HG02763 (cell line): ENCODE measurements around the gene DHX32.

Source experiments
- ATAC-seq: cut with Tn5 transposase; IDR thresholded peaks from one replicate; pipeline ENCODE4 v1.9.1; 2021; ENCODE audit warnings: mild to moderate bottlenecking, moderate library complexity; ENCODE audit not compliant: unreplicated experiment

The DHX32 gene

DNA sequence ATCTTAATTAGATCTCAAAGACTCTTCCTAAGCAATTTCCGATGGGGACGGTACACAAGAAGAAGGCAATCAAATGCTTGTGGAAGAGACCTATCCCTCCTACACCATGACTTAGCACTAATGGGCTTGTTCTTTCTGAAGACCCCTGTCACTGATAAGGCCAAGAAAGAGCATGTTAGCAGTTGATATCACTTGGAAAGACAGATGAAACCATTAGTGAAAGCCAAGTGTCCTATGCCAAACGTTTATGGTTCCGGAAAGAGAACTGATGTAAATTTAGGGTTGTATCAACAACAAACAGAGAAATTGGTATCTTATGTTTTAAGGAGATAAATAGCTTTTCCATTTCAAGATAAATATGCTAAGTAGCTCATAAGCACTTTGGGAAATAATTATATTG, 64.5 kb downstream of the DHX32 start:
- ATAC-seq: no peak

DNA sequence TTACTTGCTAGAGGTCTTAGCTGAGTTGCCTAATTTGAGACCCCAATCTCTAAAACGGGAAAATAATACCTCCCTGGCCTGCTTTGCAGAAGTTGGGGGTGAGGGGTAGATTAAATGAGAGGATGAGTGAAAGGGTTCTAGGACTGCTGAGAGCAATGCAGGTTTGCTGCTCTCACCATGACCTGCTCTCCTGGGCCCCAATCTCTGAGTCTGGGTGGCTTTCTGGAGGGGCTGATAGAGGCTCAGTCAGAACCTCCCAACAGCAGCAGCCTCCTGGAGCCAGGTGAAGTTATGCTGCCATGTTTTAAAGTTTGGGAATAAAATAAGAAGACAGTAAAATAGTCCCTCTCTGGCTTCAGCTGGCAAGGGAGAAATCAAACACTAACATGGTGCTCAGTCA, 65.3 kb downstream of the DHX32 start:
- ATAC-seq: no peak

DNA sequence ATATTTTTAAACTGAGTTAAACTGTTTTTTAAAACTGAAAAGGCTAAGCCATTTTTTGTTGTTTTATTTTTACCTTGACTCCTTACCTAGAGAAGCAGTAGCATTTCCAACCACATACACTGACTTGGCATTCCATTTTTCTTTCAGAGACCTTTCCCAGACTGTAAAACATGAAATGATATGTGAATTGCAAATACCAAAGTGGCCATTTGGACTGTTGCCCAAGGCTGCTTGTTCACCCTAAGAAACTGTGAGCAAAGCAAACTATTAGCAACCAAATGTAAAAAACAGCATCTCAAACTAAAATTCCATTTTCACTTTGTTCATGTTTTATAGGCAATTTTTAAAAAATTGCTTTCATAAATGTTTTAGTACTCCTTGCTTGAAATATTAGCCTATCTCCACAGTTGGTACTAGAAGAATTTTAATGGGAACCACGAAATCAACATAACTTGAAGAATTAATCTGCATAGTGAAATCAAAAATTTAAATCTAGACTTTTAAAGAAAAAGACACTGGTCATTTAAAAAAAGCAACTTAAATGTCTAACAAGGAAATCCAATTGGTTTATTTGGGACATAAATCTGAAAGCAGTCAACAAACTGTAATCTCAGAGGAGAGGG, 68.9 kb downstream of the DHX32 start:
- no peak for ATAC-seq

DNA sequence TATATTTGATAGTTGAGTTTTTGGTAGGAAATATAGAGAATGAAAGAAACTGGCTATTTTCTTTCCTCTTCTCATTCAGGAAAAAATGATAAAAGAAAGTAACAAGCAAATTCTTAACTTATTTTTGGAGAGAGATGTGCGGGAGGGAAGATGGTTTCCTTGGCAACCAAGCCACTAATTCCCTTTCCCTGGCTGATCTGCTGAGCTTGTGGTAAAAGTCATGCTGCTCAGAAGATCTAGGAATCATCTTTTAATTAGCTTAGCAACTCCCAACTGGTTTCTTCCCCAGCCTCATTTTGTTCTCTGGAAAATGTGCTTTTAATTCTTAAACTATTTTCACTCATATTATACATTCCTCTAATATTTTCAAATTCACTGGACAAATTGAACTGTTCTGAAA, 69.8 kb downstream of the DHX32 start:
- no peak for ATAC-seq

DNA sequence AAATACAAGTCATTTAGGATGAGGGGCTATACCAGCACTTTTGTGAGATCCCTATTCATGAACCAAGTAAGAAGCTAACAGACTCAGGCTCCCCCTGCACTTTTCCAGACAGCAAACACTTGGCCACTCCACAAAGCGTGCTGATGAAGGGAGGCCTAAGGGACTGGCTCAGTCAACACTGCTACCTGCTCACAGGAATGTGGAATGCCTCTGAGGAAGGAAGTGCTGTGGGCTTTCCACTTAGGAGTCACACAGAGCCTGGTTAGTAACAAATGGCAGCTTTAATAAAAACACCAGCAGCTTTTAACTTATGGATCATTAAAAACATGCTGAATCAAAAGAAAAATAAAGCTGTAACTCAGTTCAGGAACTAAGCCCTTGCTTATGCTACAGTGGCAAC, 73.0 kb downstream of the DHX32 start:
- ATAC-seq: no peak

DNA sequence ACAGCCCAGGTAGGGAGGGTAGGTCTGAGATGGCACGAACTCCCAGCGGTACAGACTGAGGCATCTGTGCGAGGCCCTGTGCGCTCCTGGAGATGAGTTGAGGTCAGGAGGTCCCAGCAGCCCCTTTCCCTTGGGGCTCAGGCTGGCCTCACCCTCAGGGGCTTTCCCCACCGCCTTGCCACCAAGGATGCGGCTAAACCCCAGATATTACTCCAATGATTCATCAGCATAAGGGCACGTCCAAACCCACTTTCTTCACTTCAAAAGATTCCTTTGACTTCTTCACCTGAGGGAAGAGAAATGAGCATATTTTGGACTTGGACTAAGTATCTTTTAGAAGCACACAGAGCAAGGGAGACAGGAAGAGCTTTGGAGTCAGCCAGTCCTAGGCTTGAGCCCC, 78.4 kb downstream of the DHX32 start:
- ATAC-seq: no peak

DNA sequence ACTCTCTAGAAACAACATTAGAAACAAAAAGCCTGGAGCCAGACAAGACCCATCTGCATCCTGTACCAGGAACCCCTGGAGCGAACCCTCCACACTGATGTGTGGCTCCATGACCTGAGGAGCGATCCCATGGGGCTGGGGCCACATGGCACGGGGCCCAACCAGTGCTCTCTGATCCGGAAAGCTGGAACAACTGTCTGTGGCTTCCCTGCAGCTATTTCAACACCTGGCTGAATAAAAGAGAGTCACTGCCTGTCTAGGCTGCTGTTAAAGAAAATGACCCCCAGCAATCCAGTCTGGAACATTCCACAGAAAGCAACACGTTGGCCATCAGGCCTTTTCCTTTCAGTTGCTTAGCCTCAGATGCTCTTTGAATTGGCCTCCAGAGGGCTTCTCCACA, 79.0 kb downstream of the DHX32 start:
- no peak for ATAC-seq

DNA sequence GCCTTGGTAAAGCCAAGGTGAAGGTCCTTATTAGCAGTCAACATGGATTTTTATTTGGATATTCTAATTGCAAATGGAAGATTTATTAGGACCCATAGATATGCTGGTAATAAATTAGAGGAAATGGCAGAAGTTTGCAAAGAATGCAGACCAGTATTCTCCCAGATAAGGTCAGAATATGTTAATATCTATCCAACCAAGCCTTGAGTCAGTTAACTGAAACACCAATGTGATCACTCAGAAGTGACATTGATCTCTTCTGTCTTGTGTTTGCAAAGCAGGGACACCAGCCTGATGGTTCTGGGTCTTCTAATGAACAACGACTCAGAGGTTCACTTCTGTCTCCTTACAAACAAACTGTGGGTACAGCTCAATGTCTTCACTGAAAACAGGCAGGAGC, 79.5 kb downstream of the DHX32 start:
- no peak for ATAC-seq

DNA sequence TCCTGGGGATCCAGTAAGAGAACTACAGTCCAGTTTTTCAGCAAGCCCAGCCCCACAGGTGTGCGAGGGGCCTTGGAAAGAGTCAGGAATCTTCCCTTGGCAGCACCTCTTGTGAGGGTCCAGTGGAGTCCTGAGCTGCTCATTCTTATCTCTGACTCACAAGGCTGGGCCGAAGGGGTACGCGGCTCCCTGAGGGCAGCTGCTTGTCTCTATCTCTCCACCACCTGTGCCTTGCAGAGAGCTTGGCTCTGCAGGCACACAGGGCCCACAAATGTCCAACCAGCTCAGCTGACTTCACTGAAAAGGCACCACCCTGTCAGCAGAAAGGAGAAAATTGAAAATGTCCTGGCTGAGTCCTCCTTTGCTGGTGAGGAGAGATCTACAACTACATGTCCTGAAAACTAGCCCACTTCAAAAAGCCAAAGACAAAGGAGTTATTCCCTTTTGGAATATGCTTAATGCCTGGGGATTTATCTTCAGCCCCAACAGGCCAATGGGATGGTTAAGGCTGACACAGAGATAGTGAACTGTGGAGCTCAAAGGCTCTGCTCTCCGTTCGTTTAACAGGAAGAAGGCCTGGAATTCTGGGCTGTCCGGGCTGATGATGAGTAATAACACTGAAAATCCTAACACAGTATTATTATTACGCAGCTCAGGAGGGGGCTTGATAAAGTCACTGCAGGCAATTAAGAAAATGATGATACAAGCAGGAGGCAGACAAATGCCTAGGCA, 81.5 kb downstream of the DHX32 start:
- no peak for ATAC-seq

DNA sequence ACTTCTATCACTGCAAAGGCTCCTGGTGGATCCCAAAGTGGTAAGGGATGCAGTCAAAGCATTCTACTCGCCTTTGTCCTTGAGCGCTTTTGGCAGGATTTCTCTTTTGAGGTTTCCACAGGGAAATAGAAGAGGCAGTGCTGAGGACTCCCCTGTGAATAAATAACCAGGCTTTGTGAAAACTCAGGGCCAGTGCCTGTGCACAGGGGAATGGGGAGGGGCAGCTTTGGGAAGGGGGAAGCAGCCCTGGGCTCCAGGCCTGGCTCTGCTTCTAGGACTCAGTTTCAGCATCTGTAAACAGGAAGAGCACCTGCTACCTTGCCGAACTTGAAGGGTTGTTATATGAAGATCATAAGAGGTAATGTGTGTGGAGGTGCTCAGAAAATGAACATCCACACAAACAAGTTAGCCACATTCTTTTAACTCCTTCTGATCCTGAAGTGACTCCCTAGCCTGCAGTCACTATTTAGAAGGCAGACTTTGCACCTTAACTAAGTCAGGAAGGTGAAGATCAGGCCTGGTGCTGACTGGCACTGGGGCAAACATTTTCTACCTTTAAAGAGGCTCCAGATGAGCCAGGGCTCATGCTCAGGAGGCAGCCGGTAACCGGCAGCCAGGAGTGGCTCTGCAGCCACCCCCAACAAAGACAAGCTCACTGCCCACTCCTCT, 83.0 kb downstream of the DHX32 start:
- no peak for ATAC-seq

DNA sequence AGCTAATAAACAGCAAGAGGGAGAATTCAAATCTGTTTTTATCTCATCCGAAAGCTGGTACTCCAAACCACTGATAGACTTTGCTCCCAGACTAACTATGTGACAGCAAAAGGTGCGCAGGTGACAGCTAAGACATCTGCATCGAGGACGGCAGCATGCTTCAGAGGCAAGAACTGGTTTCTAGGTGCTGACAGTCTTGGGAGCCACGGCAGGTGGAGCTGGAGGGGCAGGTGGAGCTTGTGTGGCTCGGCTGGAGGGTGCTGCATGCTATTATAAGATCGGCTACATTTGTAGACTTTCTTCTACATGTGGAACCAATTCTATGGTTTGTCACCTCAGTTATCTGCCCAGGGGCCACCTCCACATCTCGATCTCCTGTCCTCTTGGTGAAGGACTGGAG, 83.7 kb downstream of the DHX32 start:
- no peak for ATAC-seq

DNA sequence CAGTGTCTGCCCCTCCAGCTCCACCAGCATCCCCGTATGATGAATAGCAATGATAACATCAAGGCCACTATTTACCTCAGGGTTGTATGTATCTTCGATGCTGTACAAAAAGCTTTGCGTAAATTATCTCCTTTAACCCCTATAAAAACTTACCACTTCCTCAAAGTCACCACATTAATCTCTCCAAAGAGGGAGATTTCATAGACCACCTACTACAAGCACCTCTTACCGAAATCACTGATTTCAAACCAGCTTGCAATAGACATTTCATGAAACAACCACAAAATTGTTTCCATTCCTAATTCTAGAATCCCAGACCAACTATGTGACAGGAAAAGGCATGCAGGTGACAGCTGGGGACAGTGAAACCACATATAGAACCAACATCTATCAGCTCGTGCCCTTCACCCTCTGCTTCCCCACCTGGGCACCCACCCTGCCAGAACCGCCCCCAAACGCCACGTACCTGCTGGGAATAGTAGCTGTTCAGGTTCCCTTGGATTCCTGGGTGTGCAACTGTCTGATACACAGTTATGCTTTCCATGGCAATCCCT, 85.4 kb downstream of the DHX32 start:
- no peak for ATAC-seq

DNA sequence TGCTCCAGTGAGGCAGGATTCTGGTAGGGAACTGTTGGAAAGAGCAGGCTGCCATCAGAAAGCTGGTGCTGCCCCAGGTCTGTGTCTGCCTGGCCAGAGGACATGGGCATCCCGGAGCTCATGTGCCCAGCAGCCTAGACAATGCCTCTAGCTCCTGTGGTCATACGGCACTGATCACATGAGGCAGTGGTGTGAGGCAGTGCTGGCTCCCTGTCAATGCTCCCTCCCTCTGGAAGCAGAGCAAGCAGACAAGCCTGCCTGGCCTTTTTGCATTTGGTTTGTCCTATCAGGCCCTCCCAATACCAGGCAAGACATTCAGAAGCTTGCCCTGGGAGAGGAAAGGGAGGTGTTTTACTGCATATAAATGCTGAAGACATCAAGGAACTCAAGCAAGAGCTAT, 86.0 kb downstream of the DHX32 start:
- ATAC-seq: no peak

DNA sequence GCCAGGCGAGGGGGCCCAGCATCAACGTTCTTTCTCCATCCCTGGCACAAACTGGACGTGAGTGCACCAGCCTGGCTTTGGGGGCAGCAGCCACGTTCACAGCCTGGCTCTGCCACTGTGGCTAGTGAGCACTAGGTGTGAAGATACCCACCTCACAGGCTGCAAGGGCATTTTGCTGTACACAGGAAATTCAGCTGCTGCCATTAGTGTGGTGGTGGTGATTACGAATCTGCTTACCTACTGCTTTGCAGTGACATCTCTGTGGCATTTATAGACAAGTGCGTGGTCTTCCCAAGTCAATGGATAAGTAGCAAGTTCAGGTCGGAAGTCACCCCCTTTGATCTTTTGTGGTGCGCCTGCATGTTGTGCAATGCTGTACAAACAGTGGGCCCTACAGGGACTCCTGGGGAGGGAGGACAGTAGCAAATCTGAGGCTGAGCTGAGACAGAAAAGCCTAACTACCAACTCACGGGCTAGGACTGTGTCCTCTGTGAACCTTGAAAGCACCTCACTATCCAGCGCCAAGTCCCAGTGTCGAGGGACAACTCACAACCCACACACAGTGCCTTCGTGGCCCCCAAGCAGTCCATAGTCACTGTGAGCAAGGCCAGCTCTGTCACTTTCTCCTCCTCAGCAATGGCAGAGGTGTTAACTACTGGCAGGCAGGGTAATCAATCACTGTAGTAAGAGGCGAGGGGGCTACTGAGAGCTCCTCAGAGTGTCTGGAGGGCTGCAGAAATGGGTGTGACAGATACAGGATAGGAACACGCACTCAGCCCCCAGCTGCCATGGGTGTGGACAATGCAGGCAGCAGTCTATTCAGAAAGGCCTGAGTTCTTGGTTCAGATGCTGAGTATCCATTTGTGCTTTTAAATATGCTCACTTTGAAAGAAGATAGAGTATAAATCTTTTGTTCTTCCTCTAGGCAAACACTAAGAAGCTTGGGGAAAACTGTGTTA, 88.5 kb downstream of the DHX32 start:
- ATAC-seq: no peak

DNA sequence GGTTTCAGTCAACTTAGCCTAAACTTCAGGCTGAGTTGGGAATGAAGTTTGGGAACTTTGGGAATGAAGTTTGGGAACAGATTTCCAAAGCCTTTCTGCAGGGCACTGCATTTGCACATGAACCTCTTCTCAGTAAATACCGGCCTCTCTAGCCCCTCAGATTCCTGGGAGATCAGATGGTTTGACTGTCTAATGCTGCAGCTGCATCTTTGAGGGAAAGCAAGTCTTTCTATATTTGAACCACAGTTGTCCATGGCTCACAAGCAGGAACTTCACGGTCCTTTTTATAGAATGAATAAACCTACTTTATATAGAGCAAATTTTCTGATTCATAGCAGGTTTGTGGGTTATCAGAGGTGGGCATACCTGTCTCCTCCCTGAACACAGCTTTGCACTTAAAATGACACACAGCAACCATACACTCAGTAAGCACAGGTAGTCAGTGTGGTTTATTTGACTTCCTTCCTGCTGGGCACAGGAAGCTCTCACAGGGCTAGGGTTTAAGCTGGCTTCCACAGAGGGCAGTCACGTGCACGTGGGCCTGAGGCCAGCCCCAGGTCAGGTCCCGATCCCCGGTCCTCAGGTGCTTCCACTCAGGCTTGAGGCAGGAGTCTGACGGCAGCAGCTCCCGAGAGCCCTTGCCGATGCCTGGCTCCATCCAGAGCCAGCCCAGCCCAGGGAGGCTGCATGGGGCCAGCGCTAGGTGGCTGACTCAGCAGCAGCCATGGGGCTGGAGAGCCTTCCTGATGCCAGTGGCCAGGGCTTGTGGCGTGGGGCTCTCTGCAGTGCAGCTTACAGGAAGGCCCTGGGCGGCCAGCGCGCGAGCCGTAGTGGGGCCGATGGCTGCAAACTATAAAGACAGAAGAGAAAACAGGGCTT, 92.7 kb downstream of the DHX32 start:
- no peak for ATAC-seq
